HG03097 (cell line): Measurements from ENCODE around the gene FOXP1.
"Not testable (repeated sequence)": the region's sequence is repeated elsewhere in the genome, so short reads cannot be mapped to it uniquely, and the experiment has no call there.

ENCODE experiments used
- ATAC-seq: cut with Tn5 transposase; IDR thresholded peaks from one replicate; pipeline ENCODE4 v1.9.1; 2021; ENCODE audit not compliant: unreplicated experiment, low FRiP score

Gene FOXP1

GRCh38 chr3:70982700-70983140, 600.8 kb downstream of the FOXP1 start:
- ATAC-seq, result peak; percentile 66

GRCh38 chr3:70982284-70982683, 601.2 kb downstream of the FOXP1 start:
- ATAC-seq, result no peak

GRCh38 chr3:70981231-70981880, 602.2 kb downstream of the FOXP1 start:
- no peak for ATAC-seq

GRCh38 chr3:70980646-70981170, 602.8 kb downstream of the FOXP1 start:
- ATAC-seq, result peak; percentile 48

GRCh38 chr3:70979983-70980645, 603.4 kb downstream of the FOXP1 start:
- no peak for ATAC-seq

GRCh38 chr3:70977712-70978111, 605.8 kb downstream of the FOXP1 start:
- ATAC-seq, result no peak

- ATAC-seq, result not testable (repeated sequence)
Measured at GRCh38 chr3:70975981-70976380, 607.5 kb downstream of the FOXP1 start.

GRCh38 chr3:70974747-70975146, 608.8 kb downstream of the FOXP1 start:
- no peak for ATAC-seq

- no peak for ATAC-seq
Measured at GRCh38 chr3:70973558-70973957, 610.0 kb downstream of the FOXP1 start.

- ATAC-seq, result no peak
Measured at GRCh38 chr3:70972855-70973254, 610.7 kb downstream of the FOXP1 start.

GRCh38 chr3:70970952-70971351, 612.6 kb downstream of the FOXP1 start:
- ATAC-seq, result no peak

GRCh38 chr3:70970171-70970570, 613.4 kb downstream of the FOXP1 start:
- ATAC-seq, result no peak

GRCh38 chr3:70963431-70964275, 619.9 kb downstream of the FOXP1 start:
- no peak for ATAC-seq

- no peak for ATAC-seq
Measured at GRCh38 chr3:70959506-70960291, 623.8 kb downstream of the FOXP1 start.

- no peak for ATAC-seq
Measured at GRCh38 chr3:70952033-70952747, 631.3 kb downstream of the FOXP1 start.

GRCh38 chr3:70951316-70951715, 632.2 kb downstream of the FOXP1 start:
- no peak for ATAC-seq

- ATAC-seq, result no peak
Measured at GRCh38 chr3:70947579-70947978, 635.9 kb downstream of the FOXP1 start.

GRCh38 chr3:70943886-70944285, 639.6 kb downstream of the FOXP1 start:
- ATAC-seq, result no peak

GRCh38 chr3:70933105-70933810, 650.3 kb downstream of the FOXP1 start:
- no peak for ATAC-seq
